ENCODE measurements around the gene COL6A6.
"Not testable (repeated sequence)": the region's sequence is repeated elsewhere in the genome, so short reads cannot be mapped to it uniquely, and the experiment has no call there.

Gene COL6A6

GRCh38 chr3:130529486-130530215 lies 12.7 kb downstream of the COL6A6 start:
- no peak for DNase-seq (ENCODE audit: low read depth in 1 of 2, low spot score in 1 of 2)

- DNase-seq (ENCODE audit: low read depth in 1 of 2, low spot score in 1 of 2) = no peak
These were observed 16.3 kb downstream of the COL6A6 start for GRCh38 chr3:130533247-130533646.

GRCh38 chr3:130537673-130538304 lies 20.8 kb downstream of the COL6A6 start:
- no peak for DNase-seq (ENCODE audit: low read depth in 1 of 2, low spot score in 1 of 2)

GRCh38 chr3:130539005-130539404 lies 22.0 kb downstream of the COL6A6 start:
- DNase-seq (ENCODE audit: low read depth in 1 of 2, low spot score in 1 of 2) = no peak

- DNase-seq (ENCODE audit: low read depth in 1 of 2, low spot score in 1 of 2) = no peak
These were observed 26.3 kb downstream of the COL6A6 start for GRCh38 chr3:130543322-130543721.

- DNase-seq (ENCODE audit: low read depth in 1 of 2, low spot score in 1 of 2) = no peak
These were observed 30.1 kb downstream of the COL6A6 start for GRCh38 chr3:130546920-130547679.

GRCh38 chr3:130547680-130548065 lies 30.7 kb downstream of the COL6A6 start:
- DNase-seq (ENCODE audit: low read depth in 1 of 2, low spot score in 1 of 2) = not testable (repeated sequence)

- no peak for DNase-seq (ENCODE audit: low read depth in 1 of 2, low spot score in 1 of 2)
These were observed 31.4 kb downstream of the COL6A6 start for GRCh38 chr3:130548356-130548755.

- no peak for DNase-seq (ENCODE audit: low read depth in 1 of 2, low spot score in 1 of 2)
These were observed 40.5 kb downstream of the COL6A6 start for GRCh38 chr3:130557336-130558035.

GRCh38 chr3:130558366-130558765 lies 41.4 kb downstream of the COL6A6 start:
- no peak for DNase-seq (ENCODE audit: low read depth in 1 of 2, low spot score in 1 of 2)

GRCh38 chr3:130565224-130565623 lies 48.2 kb downstream of the COL6A6 start:
- no peak for DNase-seq (ENCODE audit: low read depth in 1 of 2, low spot score in 1 of 2)
